Fibroblast of skin of left quadriceps (primary cell): ENCODE results near the gene MYBL2.
"Not testable (repeated sequence)": the region's sequence is repeated elsewhere in the genome, so short reads cannot be mapped to it uniquely, and the experiment has no call there.

Experiments
- DNase-seq, 2 experiments: peaks; one replicate each; pipeline ENCODE4 v3.0.0-alpha.2; 2013; ENCODE audit warnings: low read depth in 2 of 2

MYBL2 gene

DNA sequence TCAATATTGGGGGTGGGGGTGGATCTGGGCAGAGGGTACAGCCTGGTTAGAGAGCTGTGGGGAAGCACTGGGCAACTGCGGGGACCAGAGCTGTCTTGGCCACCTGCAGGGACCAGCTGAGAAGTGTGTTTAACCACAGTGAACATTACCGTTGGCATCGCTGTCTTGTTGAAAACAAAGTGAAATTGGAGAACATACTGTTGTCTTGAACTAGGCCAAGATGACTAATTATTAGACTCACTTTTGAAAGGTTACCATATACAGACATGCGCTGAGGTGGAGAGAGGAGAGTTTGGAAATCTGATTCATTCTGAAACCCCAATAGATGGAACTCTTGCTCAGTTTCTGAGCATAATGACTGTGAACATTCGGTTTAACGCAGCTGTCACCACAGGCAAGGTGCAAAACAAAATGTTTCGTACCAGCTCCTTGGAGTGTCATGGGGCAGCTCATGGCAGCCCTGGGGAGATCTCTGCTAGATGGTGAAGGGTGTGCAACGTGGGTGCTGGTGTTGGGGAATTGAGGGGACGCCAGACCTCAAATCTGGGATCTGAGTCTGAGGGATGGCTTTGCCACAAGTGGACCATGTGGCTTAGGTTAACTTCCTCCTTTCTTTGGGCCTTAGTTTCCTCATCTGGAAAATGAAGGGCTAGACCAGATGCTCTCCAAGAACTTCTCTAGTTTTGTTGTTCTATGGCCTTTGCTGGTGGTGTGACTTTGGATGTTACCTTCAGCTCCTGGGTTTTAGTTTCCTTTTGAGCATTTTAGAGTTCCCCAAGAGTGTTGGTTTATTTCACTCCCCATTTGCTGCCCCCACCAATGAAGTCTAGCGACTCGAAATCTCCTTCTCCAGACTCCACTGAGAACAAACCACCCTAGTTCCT is 84.5 kb downstream of the MYBL2 start:
- peak in 1 of 2 experiments; percentile 45 for DNase-seq

DNA sequence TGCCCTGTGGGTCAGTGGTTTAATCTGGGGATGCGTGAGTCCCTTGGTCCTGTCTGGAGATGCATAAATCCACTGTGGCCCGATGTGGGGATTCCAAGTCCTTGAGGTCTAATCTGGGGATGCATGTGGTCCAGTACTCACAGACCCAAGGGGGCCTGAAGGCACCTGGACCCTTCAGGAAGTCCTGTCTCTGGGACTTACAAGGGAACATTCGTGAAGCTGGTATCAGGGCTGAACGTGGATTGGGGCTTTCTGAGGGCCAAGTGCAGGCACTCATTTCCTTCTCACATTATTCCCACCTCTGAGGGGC is 85.1 kb downstream of the MYBL2 start:
- no peak for DNase-seq

DNA sequence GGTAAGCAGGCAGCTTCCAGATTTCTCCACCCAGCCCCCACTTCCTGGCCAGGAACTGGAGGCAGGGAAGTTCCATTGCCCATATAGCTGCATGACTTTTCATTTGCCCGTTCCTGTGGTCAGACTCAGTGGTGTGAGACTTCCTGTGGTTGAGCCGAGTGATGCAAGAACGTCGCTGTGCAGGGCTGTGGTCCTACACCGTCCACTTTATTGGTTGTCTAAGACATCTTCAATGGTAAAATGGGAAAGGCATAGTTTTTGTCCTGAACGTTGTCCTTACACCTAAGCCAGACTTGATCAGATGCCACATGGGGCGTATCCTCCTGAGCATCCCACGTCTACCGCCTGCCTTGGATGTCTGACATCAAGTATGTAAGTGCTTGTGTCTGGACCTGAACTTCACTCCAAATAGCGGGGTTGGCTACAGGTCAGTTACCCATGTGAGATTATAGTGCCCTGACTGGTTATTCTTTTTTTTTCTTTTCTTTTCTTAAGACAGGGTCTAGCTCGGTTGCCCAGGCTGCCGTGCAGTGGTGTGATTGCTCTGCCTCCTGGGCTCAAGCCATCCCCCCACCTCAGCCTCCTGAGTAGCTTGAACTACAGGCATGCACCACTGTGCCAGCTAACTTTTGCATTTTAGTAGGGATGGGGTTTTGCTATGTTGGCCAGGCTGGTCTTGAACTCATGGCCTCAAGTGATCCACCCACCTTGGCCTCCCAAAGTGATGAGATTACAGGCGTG is 85.8 kb downstream of the MYBL2 start:
- DNase-seq: peak in 1 of 2 experiments; percentile 52

GRCh38 chr20:43755390-43755789 is 88.5 kb downstream of the MYBL2 start:
- peak in 1 of 2 experiments; percentile 46 for DNase-seq

GRCh38 chr20:43755851-43756250 is 88.9 kb downstream of the MYBL2 start:
- no peak for DNase-seq

DNA sequence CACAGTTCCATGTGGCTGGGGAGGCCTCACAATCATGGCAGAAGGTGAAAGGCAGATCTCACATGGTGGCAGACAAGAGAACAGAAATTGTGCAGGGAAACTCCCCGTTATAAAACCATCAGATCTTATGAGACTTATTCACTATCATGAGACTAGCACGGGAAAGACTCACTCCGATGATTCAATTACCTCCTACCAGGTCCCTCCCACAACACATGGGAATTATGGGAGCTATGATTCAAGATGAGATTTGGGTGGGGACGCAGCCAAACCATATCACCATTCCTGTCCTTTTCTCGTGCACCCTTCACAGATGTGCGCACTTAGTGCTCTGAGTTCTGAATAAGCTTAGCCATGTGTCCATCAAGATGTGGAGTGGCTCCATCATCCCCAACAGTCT is 91.0 kb downstream of the MYBL2 start:
- DNase-seq: not testable (repeated sequence)

DNA sequence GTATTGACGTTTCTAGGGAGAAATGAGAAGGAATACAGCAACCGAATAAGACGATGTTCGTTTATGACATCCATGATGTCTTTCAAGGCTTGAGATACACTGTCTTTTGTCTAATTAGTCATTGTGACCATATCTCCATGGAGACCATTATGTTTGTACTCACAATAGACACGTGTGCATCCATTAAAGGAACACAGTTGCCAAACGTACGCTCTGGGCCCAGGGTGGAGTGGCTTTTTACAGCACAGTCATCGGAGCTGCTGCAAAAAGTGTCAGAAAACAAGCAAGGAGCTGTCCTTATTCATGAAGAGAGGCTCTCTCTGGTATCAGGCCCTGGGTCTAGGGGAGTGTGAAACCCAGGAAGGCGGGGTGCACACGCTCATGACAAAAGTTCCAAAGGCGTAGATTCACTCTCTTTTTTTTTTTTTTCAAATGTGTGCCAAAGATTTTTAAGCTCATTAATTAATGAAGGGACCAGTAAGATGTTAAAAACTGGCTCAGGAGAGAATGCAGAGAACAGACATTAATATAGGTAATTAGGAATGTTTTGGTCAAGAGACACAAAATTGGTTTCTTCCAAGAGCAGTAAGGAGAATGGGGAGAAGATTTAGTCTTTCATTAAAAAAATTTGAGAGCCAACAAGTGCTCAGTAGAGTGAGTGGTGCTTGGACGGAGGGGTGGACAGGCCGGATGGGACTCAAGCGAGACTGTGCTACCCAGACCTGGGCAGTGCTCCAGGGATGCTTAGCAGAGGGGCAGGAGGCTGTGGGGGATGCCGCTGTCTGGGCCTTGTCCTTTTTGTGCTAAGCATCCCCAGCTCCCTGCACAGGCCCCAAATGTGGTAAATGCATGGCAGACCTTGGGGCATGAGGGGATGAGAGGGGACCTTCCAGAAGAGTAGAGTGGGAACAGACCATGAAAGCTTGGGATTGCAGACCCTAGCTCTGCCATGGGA is 94.7 kb downstream of the MYBL2 start:
- no peak for DNase-seq

- no peak for DNase-seq
Observed at GRCh38 chr20:43762911-43763310, 96.0 kb downstream of the MYBL2 start.

DNA sequence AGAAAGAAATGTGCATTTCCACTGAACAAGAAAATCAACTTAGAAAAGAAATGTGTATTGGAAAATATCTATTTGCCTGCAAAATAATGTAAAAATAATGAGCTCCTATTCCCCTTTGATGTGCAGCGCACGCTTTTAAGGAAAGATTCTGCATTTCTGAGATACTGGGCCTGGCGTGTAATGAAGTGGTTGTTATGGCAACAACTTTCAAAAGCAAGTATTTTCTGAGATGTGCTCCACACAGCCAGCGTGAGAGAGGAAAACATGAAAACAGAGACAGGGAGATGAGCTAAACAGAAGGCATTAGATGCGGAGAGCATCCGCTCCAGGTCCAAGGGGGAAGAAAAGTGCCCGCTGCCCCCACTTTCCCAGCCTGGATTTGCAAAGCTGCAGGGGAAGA is 99.0 kb downstream of the MYBL2 start:
- no peak for DNase-seq
